ENCODE results near the gene ZCCHC24. TPM values are rescaled to one million over a fixed set of nuclear protein-coding genes. Genes with fewer than 3 reads are reported as not detected.
"Not testable (repeated sequence)": the region's sequence is repeated elsewhere in the genome, so short reads cannot be mapped to it uniquely, and the experiment has no call there.

Gene ZCCHC24
- total RNA-seq, 1 experiment from 2014 or later, result 8.7 TPM

- DNase-seq (ENCODE audit: low spot score), result no peak
Observed at GRCh38 chr10:79346388-79347225, 98.8 kb downstream of the ZCCHC24 start.

GRCh38 chr10:79346012-79346340, 99.4 kb downstream of the ZCCHC24 start:
- DNase-seq (ENCODE audit: low spot score), result no peak

- DNase-seq (ENCODE audit: low spot score), result no peak
Observed at GRCh38 chr10:79345241-79346011, 100.0 kb downstream of the ZCCHC24 start.

GRCh38 chr10:79344502-79345195, 100.8 kb downstream of the ZCCHC24 start:
- DNase-seq (ENCODE audit: low spot score), result no peak

GRCh38 chr10:79342811-79343561, 102.4 kb downstream of the ZCCHC24 start:
- DNase-seq (ENCODE audit: low spot score), result no peak

- DNase-seq (ENCODE audit: low spot score), result no peak
Observed at GRCh38 chr10:79342295-79342761, 103.1 kb downstream of the ZCCHC24 start.

- DNase-seq (ENCODE audit: low spot score), result no peak
Observed at GRCh38 chr10:79340646-79341244, 104.7 kb downstream of the ZCCHC24 start.

- DNase-seq (ENCODE audit: low spot score), result no peak
Observed at GRCh38 chr10:79339266-79339665, 106.2 kb downstream of the ZCCHC24 start.

GRCh38 chr10:79337783-79338469, 107.5 kb downstream of the ZCCHC24 start:
- DNase-seq (ENCODE audit: low spot score), result not testable (repeated sequence)

GRCh38 chr10:79336739-79337138, 108.7 kb downstream of the ZCCHC24 start:
- DNase-seq (ENCODE audit: low spot score), result no peak

- DNase-seq (ENCODE audit: low spot score), result no peak
Observed at GRCh38 chr10:79336276-79336675, 109.1 kb downstream of the ZCCHC24 start.

- DNase-seq (ENCODE audit: low spot score), result no peak
Observed at GRCh38 chr10:79335470-79336235, 109.8 kb downstream of the ZCCHC24 start.

- no peak for DNase-seq (ENCODE audit: low spot score)
Observed at GRCh38 chr10:79335094-79335469, 110.3 kb downstream of the ZCCHC24 start.

- no peak for DNase-seq (ENCODE audit: low spot score)
Observed at GRCh38 chr10:79334573-79334972, 110.9 kb downstream of the ZCCHC24 start.

- no peak for DNase-seq (ENCODE audit: low spot score)
Observed at GRCh38 chr10:79333513-79333912, 111.9 kb downstream of the ZCCHC24 start.

GRCh38 chr10:79332610-79333315, 112.7 kb downstream of the ZCCHC24 start:
- not testable (repeated sequence) for DNase-seq (ENCODE audit: low spot score)
